Stimulated activated CD8-positive, alpha-beta memory T cell treated with anti-CD3 and anti-CD28 coated beads, Interleukin-12 subunit alpha, Interleukin-12 subunit beta, amount 100 ng/mL, for 24 hours (primary cell): ENCODE results near the gene ELOVL6.
"Not testable (repeated sequence)": the region's sequence is repeated elsewhere in the genome, so short reads cannot be mapped to it uniquely, and the experiment has no call there.

Source experiments
- DNase-seq: peaks from one replicate; pipeline ENCODE4 v3.0.0-alpha.2; 2020; ENCODE audit errors: extremely low read depth

Gene ELOVL6

GRCh38 chr4:110160618-110161017 lies 37.8 kb downstream of the ELOVL6 start:
- no peak for DNase-seq

GRCh38 chr4:110159541-110159940 lies 38.9 kb downstream of the ELOVL6 start:
- DNase-seq, result no peak

- no peak for DNase-seq
Measured at GRCh38 chr4:110157580-110157979, 40.8 kb downstream of the ELOVL6 start.

- not testable (repeated sequence) for DNase-seq
Measured at GRCh38 chr4:110157166-110157565, 41.2 kb downstream of the ELOVL6 start.

GRCh38 chr4:110156442-110156841 lies 42.0 kb downstream of the ELOVL6 start:
- no peak for DNase-seq

GRCh38 chr4:110155654-110156053 lies 42.8 kb downstream of the ELOVL6 start:
- no peak for DNase-seq

- no peak for DNase-seq
Measured at GRCh38 chr4:110154582-110154981, 43.8 kb downstream of the ELOVL6 start.

GRCh38 chr4:110152386-110152785 lies 46.0 kb downstream of the ELOVL6 start:
- no peak for DNase-seq

GRCh38 chr4:110149089-110149488 lies 49.3 kb downstream of the ELOVL6 start:
- no peak for DNase-seq

- no peak for DNase-seq
Measured at GRCh38 chr4:110142461-110142860, 56.0 kb downstream of the ELOVL6 start.

- DNase-seq, result no peak
Measured at GRCh38 chr4:110139815-110140214, 58.6 kb downstream of the ELOVL6 start.

- no peak for DNase-seq
Measured at GRCh38 chr4:110139111-110139510, 59.3 kb downstream of the ELOVL6 start.

GRCh38 chr4:110138551-110138950 lies 59.9 kb downstream of the ELOVL6 start:
- DNase-seq, result no peak

- DNase-seq, result no peak
Measured at GRCh38 chr4:110137829-110138228, 60.6 kb downstream of the ELOVL6 start.

GRCh38 chr4:110135523-110135922 lies 62.9 kb downstream of the ELOVL6 start:
- DNase-seq, result no peak

GRCh38 chr4:110135076-110135475 lies 63.3 kb downstream of the ELOVL6 start:
- DNase-seq, result no peak

GRCh38 chr4:110134269-110134869 lies 64.0 kb downstream of the ELOVL6 start:
- no peak for DNase-seq

- DNase-seq, result no peak
Measured at GRCh38 chr4:110132816-110133719, 65.3 kb downstream of the ELOVL6 start.

- no peak for DNase-seq
Measured at GRCh38 chr4:110131916-110132315, 66.5 kb downstream of the ELOVL6 start.

- no peak for DNase-seq
Measured at GRCh38 chr4:110130576-110131358, 67.6 kb downstream of the ELOVL6 start.

- DNase-seq, result no peak
Measured at GRCh38 chr4:110129544-110129943, 68.9 kb downstream of the ELOVL6 start.

- no peak for DNase-seq
Measured at GRCh38 chr4:110128472-110128919, 69.9 kb downstream of the ELOVL6 start.
